Measurements from ENCODE around the gene TIAM2. TPM values are rescaled to one million over a fixed set of nuclear protein-coding genes. Genes with fewer than 3 reads are reported as not detected.

The TIAM2 gene
- total RNA-seq, 2 experiments from 2014 or later = 5.4 to 6.2 TPM

- Histone ChIP-seq H3K9me3 (ENCODE audit: low read length) (no peaks in the 10 kb centered on the region), H2AFZ (ENCODE audit: low read length) (no peak overlapping the region), H3K4me2 (ENCODE audit: low read length) (no peak overlapping the region), H3K4me1 (ENCODE audit: insufficient read depth, low read length, poor library complexity, severe bottlenecking) (peaks cover 6% of the 10 kb centered on the region), H3K9me2 (ENCODE audit: insufficient read depth, low read length) (no peaks in the 10 kb centered on the region; the same call in 1 of the 2 replicates), H3K4me3 (ENCODE audit: low read depth, low read length, poor library complexity, severe bottlenecking) (no peak overlapping the region), H3K36me3 (ENCODE audit: insufficient read depth, low read length) (peaks cover 88% of the 10 kb centered on the region), H4K20me1 (ENCODE audit: insufficient read depth, low read length) (no peaks in the 10 kb centered on the region), H3K79me2 (ENCODE audit: insufficient read depth, low read depth, low read length) (peaks cover 13% of the 10 kb centered on the region; the same call in 1 of the 2 replicates), H3K27ac (ENCODE audit: low read depth, low read length, poor library complexity, severe bottlenecking) (no peak overlapping the region)
- intact Hi-C loops (cut with micrococcal nuclease; ENCODE audit: unreplicated experiment) = no loop called here
- ChIA-PET POLR2A (interaction anchor here (0.5 to 2.2 kb wide), 4 partner anchors 8 to 45 kb away, joined by 3 to 11 read pairs (median 6); no protein-coding TSS in a partner anchor), CTCF (ENCODE audit: unreplicated experiment) (no interaction called here)
- TF ChIP-seq CTCF (conservative IDR thresholded peaks at IDR 0.05; ENCODE audit: low read length) (no peak), EZH2phosphoT487 (IDR thresholded peaks at IDR 0.05; ENCODE audit: borderline replicate concordance, low read depth, low read length) (no peak)
- no peak for DNase-seq (ENCODE audit: low spot score)
- no TSS peak for BruUV-seq (replicated peaks)
Measured at GRCh38 chr6:155306958-155307357, 311.8 kb downstream of the TIAM2 start.
